GM19025 (cell line): ENCODE measurements around the gene SLC5A2.

Experiments
- ATAC-seq: cut with Tn5 transposase; IDR thresholded peaks from one replicate; pipeline ENCODE4 v1.9.1; 2021; ENCODE audit warnings: mild to moderate bottlenecking, low read depth, moderate library complexity; ENCODE audit not compliant: unreplicated experiment

The SLC5A2 gene

DNA sequence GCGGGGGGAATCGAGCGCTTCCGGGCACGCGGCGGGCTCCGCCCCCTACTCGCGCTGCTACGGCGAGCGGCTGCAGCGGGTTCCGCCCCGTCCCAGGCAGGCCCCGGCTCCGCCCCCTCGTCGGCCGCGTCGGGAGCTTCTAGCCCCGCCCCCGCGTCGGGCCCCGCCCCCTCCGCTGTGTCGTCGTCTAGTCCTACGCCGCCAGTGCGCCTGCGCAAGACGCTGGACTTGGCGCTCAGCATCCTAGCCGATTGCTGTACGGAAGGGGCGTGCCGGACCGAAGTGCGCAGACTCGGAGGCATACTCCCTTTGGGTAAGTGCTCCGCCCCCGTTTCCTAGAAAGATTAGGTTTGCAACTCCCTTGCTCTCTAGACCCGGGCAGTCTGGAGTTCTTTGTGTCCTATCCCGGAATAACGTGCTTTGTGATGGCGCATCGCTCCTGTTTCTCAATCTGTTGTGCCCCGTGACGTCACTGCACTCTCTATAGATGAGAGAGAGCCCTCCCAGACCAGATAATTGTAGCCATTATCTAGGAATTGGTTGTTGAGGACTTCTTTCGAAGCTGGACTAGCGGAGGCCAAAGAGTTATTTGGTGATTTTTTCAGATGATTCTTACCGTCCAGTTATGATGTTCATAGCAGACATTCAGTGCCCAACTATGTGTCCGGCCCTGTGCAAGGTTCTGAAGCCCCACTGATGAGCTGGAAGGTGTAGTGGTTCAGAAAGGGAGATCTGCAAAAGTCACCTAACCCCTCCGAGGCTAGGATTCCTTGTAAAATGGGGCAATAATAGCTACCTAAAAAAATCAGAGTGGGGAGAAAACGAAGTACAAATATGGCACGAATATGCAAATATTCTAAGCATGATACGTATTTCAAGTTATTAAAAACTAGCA lies 23.0 kb upstream of the SLC5A2 start:
- ATAC-seq: peak; percentile 72

DNA sequence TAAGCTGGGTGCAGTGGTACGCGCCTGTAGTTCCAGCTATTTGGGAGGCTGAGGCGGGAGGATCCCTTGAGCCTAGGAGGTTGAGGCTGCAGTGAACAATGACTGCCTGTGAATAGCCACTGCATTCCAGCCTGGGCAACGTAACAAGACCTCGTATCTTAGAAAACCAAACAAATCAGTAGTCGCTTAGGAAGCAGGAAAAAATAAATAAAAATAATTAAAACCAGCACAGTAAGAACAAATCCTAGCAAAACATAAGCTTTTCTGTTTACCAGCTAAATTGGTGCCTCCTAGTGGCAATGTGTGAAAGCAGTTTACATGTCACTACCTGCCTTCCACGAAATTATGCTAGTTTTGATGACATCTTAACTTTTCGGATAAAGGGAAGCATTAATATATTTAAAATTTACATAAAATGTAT lies 22.3 kb upstream of the SLC5A2 start:
- ATAC-seq: no peak

DNA sequence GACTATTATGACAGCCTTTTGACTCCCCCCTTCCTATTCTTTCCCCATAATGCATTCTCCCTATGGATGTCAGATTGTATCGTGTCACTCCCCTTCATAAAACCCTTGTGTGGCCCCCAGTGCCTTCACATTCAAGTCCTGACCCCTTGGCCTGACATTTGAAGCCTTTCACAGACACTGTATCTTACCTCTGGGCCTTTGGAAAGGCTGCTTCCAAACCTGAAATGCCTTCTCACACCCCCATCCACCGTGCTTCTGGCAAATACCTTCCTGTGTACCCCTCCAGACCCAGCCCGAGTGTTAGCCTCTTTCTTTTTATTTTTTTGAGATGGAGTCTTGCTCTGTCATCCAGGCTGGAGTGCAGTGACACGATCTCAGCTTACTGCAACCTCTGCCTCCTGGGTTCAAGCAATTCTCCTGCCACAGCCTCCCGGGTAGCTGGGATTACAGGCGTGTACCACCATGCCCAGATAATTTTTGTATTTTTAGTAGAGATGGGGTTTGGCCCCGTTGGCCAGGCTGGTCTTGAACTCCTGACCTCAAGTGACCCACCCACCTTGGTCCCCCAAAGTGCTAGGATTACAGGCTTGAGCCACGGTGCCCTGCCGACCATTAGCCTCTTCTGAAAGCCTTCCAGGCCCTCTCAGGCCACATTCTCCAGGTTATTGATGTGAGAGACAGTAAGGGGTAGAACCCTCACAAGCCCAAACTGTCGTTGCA lies 21.6 kb upstream of the SLC5A2 start:
- no peak for ATAC-seq

DNA sequence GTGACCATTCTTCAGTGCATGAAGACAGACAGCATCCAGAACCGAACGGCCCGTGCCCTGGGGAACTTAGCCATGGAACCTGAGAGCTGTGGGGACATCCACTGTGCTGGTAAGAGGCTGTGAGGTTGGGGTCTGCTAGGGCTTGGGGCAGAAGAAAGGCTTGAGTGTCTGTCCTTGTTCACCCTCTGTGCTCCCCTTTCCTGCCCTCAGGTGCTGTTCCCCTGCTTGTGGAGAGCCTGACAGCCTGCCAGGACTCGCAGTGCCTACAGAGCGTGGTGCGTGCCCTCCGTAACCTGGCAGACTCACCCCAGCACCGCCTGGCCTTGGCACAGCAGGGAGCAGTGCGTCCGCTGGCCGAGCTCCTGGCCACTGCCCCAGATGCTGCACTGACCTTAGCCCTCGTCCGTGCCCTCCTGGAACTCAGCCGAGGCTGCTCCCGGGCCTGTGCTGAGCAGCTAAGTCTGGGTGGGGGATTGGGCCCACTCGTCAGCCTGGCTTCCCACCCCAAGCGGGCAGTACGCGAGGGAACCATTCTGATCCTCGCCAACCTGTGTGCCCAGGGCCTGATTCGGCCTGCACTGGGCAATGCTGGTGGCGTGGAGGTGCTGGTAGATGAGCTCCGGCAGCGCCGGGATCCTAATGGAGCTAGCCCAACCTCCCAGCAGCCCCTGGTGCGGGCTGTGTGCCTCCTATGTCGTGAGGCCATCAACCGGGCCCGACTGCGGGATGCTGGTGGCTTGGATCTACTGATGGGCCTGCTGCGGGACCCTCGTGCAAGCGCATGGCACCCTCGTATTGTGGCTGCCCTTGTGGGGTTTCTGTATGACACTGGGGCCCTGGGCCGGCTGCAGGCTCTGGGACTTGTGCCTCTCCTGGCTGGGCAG lies 20.8 kb upstream of the SLC5A2 start:
- no peak for ATAC-seq

DNA sequence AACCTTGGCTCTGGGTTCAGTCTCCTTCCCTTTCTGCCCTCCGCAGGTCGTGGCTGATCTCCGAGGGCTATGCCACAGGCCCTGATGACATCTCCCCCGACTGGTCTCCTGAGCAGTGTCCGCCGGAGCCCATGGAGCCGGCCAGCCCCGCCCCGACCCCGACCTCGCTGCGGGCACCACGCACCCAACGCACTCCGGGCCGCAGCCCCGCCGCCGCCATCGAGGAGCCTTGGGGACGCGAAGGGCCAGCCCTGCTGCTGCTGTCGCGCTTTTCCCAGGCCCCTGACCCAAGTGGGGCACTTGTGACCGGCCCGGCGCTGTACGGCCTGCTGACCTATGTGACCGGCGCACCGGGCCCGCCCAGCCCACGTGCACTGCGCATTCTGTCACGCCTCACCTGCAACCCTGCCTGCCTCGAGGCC lies 18.6 kb upstream of the SLC5A2 start:
- no peak for ATAC-seq

DNA sequence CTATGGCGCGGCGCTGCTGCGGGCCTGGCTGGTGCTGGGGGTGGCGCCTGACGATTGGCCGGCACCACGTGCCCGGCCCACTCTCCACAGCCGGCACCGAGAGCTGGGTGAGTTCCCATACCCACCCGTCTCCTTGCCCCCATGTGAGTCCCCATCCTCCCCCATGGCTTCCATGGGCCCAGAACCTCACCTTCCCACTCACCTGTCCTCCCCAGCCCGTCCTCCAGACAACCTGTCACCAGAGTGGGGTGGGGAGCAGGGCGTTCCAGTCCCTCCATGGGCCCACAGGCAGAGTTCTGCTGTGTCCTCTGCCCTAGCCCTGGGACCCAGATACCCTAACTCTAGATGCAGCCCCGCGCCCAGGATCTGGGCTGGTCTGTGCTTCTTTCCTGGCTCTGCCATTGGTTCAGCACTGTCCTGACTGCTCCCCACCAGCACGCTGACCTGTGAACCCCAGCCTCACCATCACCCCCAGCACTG lies 18.1 kb upstream of the SLC5A2 start:
- no peak for ATAC-seq

DNA sequence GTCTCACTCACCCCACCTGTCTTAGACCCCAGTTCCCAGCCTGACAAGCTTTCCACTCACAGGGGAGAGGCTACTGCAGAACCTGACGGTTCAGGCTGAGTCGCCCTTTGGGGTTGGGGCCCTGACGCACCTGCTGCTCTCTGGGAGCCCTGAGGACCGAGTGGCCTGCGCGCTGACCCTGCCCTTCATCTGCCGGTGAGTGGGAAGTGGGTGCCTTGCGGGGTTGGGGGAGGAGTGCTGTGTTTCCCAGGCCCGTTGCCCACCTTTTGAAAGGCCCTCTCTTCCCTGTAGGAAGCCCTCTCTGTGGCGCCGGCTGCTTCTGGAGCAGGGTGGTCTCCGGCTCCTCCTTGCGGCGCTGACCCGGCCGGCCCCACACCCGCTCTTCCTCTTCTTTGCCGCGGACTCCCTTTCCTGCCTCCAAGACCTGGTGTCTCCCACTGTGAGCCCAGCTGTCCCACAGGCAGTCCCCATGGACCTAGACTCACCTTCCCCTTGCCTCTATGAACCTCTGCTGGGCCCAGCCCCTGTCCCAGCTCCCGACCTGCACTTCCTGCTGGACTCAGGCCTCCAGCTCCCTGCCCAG lies 17.0 kb upstream of the SLC5A2 start:
- no peak for ATAC-seq

DNA sequence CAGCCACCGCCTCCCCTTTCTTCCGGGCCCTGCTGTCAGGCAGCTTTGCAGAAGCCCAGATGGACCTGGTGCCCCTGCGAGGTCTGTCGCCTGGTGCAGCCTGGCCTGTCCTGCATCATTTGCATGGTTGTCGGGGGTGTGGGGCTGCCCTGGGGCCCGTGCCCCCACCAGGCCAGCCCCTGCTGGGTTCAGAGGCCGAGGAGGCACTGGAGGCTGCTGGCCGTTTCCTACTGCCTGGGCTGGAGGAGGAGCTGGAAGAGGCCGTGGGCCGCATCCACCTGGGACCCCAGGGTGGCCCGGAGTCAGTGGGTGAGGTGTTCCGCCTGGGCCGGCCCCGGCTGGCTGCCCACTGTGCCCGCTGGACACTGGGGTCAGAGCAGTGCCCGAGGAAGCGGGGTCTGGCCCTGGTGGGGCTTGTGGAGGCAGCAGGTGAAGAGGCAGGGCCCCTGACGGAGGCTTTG lies 16.5 kb upstream of the SLC5A2 start:
- ATAC-seq: no peak

DNA sequence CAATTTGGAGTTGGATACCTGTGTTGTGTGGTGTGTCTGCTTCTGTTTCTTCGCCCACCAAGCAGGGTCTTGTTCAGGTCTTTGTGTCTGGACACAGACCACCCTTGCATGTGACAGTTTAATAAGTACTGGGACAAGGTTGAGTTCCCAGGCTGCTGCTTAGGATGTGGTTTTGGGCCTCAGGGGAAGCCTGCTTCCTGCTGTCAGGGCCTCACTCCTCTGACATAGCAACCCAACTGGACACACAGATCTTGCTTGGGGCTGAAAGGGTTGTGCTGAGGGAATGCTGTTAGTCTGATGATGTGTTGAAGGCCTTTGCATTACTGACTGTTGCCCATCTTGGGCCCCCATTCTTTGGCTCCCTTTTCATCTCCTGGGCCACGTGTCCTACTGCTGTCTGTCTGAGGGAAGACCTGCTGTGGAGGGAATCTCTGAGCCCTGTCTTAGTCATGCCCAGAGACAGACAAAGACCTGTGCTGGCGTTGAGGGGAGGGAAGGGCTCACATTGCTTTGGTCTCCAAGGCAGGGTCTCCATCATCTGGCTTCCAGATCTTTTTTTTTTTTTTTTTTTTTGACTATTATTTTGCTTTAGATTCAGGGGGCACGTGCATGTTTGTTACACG lies 15.7 kb upstream of the SLC5A2 start:
- peak; percentile 54 for ATAC-seq

DNA sequence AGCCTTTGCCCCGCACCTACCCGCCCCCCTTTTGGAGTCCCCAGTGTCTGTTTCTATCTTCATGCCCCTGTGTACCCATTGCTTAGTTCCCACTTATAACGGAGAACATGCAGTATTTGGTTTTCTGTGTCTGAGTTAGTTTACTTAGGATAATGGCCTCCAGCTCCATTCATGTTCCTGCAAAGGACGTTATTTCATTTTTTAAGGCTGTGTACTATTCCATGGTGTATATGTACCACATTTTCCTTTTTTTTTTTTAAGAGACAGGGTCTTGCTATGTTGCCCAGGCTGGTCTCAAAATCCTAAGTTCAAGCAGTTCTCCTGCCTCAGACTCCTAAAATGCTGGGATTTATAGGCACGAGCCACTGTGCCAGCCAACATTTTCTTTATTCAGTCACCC lies 15.1 kb upstream of the SLC5A2 start:
- ATAC-seq: no peak

DNA sequence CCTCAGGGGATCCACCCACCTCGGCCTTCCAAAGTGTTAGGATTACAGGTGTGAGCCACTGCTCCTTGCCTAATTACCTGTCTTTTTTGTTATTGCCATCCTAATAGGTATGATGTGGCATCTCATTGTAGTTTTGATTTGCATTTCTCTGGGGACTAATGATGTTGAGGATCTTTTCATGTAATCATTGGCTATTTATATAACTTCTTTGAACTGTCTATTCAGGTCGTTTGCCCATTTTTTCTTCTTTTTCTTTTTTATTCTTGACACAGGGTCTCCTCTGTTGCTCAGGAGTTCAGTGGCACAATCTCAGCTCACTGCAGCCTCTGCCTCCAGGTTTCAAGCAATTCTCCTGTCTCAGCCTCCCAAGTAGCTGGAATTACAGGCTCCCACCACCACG lies 12.3 kb upstream of the SLC5A2 start:
- no peak for ATAC-seq

DNA sequence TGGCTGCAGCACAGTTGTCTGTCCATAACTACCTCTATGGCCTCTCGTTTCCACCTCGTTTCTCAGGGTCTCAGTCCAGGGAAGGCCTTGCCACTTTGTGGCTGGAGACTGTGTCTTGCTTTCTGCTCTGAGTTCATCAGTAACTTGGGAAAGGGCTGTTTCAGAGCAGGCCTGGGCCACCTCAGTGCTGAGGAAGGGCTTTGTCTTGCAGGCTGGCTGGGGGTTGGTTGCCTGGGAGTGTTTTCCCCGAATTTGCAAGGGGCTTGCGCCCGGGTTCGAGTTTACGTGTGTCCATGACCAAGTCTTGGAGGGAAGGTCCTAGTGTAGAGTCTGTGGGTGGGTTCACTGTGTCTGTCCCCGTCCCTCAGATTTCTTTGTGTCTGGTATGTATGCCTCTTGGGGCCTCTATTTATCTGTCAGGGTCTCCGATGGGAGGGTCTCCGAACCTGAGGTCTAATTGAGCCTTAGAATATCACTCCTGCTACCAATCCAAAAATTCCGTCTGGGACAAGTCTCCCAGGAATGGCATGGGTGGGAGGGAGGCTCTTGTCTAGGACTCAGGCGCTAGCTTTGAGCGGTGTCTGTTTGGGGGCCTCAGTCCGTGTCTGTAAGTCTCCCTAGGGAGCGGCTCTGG lies 11.6 kb upstream of the SLC5A2 start:
- no peak for ATAC-seq

DNA sequence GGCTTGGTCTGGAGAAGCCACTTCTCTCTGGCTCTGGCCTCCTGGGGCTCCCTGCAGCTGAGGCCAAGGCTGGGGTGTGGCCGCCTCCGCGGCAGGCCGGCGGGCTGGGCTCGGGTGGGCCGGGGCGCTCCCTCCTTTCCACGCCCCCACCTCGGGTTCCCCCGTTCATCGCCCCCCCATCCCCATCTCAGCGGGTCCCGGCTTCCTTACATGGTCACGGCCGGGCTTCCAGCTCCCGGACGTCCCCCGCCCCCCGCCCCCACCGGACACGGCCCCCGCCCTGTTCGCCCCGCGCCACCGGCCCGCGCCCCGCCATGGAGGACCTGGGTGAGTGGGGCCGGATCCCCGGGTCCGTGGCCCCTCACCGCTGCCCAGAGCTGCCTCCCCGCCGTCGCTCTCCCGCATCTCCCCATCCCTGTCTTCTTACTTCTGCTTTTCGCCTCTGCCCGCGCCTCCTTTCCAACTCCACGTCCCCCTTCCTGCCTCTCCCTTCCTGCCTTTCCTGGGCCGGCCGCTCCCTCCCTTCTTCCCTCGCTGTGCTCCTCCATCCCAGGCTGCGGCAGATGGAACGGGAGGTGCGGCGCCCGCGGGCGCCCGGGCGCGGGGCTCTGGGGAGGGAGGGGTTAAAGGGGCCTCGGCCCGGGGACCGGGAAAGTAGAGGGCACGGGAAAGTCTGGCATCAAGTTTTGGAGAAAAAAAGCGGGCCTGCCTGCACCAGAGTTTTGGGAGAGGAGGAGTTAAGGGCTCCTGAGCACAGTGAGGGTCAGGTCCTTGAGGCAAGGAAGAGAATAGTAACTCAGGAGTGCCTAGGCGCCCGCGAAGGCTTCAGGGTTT lies 10.8 kb upstream of the SLC5A2 start, which contains the start of gene TGFB1I1:
Gene TGFB1I1 (plus strand): TSS at position 278 of the 834 bp plus-strand sequence. CDS start 37 bp downstream, at position 315.
- ATAC-seq: no peak

DNA sequence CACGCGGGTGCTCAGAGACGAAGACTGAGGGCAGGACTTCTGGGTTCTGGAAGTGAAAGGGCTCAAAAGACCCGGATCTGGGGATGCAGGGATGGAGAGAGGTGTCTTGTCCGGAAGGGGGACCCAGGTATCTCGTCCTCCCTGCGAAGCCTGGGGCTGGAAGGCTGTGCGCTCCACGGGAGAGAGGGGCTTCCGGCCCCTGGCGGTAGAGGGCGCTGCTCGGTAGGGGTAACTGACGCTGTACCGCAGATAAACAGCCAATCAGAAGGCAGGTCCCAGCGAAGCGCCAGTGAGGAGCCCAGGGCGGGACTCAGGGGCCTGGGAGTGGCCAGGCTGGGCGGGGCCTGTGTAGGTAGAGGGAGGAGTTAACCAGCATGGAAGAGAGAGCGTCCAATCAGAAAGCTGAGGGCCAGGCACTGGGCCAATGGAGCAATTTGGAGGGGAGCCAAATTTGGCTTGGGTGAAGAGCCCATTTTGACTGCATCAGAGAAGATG lies 10.2 kb upstream of the SLC5A2 start:
- no peak for ATAC-seq

DNA sequence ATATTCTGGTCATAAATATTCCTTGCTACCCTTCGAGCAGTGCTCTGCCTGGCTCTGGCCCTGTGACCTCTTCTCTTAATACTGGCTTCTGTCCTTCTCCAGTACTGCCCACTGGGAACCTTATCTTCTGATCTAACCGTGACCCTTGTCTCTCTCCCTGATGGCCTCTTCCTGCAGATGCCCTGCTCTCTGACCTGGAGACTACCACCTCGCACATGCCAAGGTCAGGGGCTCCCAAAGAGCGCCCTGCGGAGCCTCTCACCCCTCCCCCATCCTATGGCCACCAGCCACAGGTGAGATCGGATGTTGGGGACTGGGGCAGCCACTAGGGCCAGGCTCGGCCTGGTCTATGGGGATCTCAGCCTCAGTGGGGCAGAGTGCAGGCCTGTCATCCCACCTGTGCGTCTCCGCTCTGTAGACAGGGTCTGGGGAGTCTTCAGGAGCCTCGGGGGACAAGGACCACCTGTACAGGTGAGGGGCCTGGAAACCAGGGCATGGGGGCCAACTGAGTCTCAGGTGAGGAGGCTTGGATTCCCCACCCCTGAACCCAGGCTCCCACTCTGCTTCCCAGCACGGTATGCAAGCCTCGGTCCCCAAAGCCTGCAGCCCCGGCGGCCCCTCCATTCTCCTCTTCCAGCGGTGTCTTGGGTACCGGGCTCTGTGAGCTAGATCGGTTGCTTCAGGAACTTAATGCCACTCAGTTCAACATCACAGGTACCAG lies 9.5 kb upstream of the SLC5A2 start:
- ATAC-seq: no peak

DNA sequence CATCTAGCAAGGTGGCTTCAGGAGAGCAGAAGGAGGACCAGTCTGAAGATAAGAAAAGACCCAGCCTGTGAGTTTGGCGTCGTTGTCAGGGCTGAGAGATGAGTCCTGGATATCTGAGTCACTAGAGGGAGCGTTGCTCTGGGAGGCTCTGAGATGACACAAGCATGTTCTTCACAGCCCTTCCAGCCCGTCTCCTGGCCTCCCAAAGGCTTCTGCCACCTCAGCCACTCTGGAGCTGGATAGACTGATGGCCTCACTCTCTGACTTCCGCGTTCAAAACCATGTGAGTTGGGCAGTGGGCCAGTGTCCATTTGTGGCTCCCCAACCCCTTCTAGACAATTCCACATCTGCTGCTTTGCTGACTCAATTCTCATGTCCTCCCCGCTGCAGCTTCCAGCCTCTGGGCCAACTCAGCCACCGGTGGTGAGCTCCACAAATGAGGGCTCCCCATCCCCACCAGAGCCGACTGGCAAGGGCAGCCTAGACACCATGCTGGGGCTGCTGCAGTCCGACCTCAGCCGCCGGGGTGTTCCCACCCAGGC lies 8.7 kb upstream of the SLC5A2 start:
- no peak for ATAC-seq
